ENCODE data around the gene NOS1AP.

NOS1AP gene

GRCh38 chr1:162371611-162372010 is 302.1 kb downstream of the NOS1AP start:
- no peak overlapping the region for H2AFZ ChIP-seq (ENCODE audit: low read length)
- no peak overlapping the region for H3K27ac ChIP-seq (ENCODE audit: low read depth, low read length, poor library complexity, severe bottlenecking)
- no peak overlapping the region for H3K4me2 ChIP-seq (ENCODE audit: low read length)
- H3K27me3 ChIP-seq (ENCODE audit: insufficient read depth, low read length), result peaks cover 4% of the 10 kb centered on the region; the same call in 1 of the 2 replicates
- H3K4me1 ChIP-seq (ENCODE audit: insufficient read depth, low read length, severe bottlenecking), result no peaks in the 10 kb centered on the region
- H3K4me3 ChIP-seq (ENCODE audit: low read depth, low read length, poor library complexity, severe bottlenecking), result no peak overlapping the region
- H3K9me2 ChIP-seq (ENCODE audit: low read depth, low read length), result no peaks in the 10 kb centered on the region
- no peaks in the 10 kb centered on the region for H3K36me3 ChIP-seq (ENCODE audit: insufficient read depth, low read length)
- H3K9me3 ChIP-seq (ENCODE audit: low read length), result no peaks in the 10 kb centered on the region
- H4K20me1 ChIP-seq (ENCODE audit: insufficient read depth, low read length), result no peaks in the 10 kb centered on the region
- no peaks in the 10 kb centered on the region for H3K79me2 ChIP-seq (ENCODE audit: insufficient read depth, low read length)
- H3K9ac ChIP-seq (ENCODE audit: low read length), result no peak overlapping the region
- TF ChIP-seq CTCF (IDR thresholded peaks at IDR 0.05; ENCODE audit: low read length) (no peak), EZH2 (IDR thresholded peaks at IDR 0.05; ENCODE audit: borderline replicate concordance, low read length) (no peak)
- H3F3A ChIP-seq (ENCODE audit: insufficient read depth, low read length), result no peaks in the 10 kb centered on the region

GRCh38 chr1:162372159-162373071 is 302.9 kb downstream of the NOS1AP start:
- H3K36me3 ChIP-seq (ENCODE audit: insufficient read depth, low read length), result no peaks in the 10 kb centered on the region

GRCh38 chr1:162373072-162373427 is 303.6 kb downstream of the NOS1AP start:
- Histone ChIP-seq H3F3A (ENCODE audit: insufficient read depth, low read length) (no peaks in the 10 kb centered on the region), H3K4me3 (ENCODE audit: low read depth, low read length, poor library complexity, severe bottlenecking) (no peak overlapping the region), H3K9ac (ENCODE audit: low read length) (no peak overlapping the region), H3K9me3 (ENCODE audit: low read length) (no peaks in the 10 kb centered on the region), H3K36me3 (ENCODE audit: insufficient read depth, low read length) (no peaks in the 10 kb centered on the region), H4K20me1 (ENCODE audit: insufficient read depth, low read length) (no peaks in the 10 kb centered on the region), H3K9me2 (ENCODE audit: low read depth, low read length) (no peaks in the 10 kb centered on the region), H3K4me1 (ENCODE audit: insufficient read depth, low read length, severe bottlenecking) (no peaks in the 10 kb centered on the region), H3K27ac (ENCODE audit: low read depth, low read length, poor library complexity, severe bottlenecking) (no peak overlapping the region), H2AFZ (ENCODE audit: low read length) (no peak overlapping the region), H3K79me2 (ENCODE audit: insufficient read depth, low read length) (no peaks in the 10 kb centered on the region), H3K4me2 (ENCODE audit: low read length) (no peak overlapping the region), H3K27me3 (ENCODE audit: insufficient read depth, low read length) (peaks cover 4% of the 10 kb centered on the region; the same call in 1 of the 2 replicates)
- TF ChIP-seq CTCF (IDR thresholded peaks at IDR 0.05; ENCODE audit: low read length) (no peak), EZH2 (IDR thresholded peaks at IDR 0.05; ENCODE audit: borderline replicate concordance, low read length) (no peak)

More at GRCh38 chr1:162372159-162373071, 302.9 kb downstream of the NOS1AP start:
- Histone ChIP-seq H3K9ac (ENCODE audit: low read length) (no peak overlapping the region), H3K79me2 (ENCODE audit: insufficient read depth, low read length) (no peaks in the 10 kb centered on the region), H3K4me1 (ENCODE audit: insufficient read depth, low read length, severe bottlenecking) (no peaks in the 10 kb centered on the region), H3K9me2 (ENCODE audit: low read depth, low read length) (no peaks in the 10 kb centered on the region), H3F3A (ENCODE audit: insufficient read depth, low read length) (no peaks in the 10 kb centered on the region), H3K4me2 (ENCODE audit: low read length) (no peak overlapping the region), H3K9me3 (ENCODE audit: low read length) (no peaks in the 10 kb centered on the region), H3K27me3 (ENCODE audit: insufficient read depth, low read length) (peaks cover 4% of the 10 kb centered on the region; the same call in 1 of the 2 replicates), H4K20me1 (ENCODE audit: insufficient read depth, low read length) (no peaks in the 10 kb centered on the region), H2AFZ (ENCODE audit: low read length) (no peak overlapping the region), H3K4me3 (ENCODE audit: low read depth, low read length, poor library complexity, severe bottlenecking) (no peak overlapping the region), H3K27ac (ENCODE audit: low read depth, low read length, poor library complexity, severe bottlenecking) (no peak overlapping the region)
- no peak for TF ChIP-seq CTCF (IDR thresholded peaks at IDR 0.05; ENCODE audit: low read length)
- TF ChIP-seq EZH2 (IDR thresholded peaks at IDR 0.05; ENCODE audit: borderline replicate concordance, low read length), result no peak

All from OCI-LY1 (cell line).